ENCODE measurements around the gene TSPO2. TPM values are rescaled to one million over a fixed set of nuclear protein-coding genes. Genes with fewer than 3 reads are reported as not detected.
A peak's percentile ranks its signal among the peaks of the same experiment; 100 is the strongest.

TSPO2 gene
- total and polyA plus RNA-seq, 2 experiments from 2014 or later, result not detected

- H3K4me3 ChIP-seq, result peak overlapping the region; percentile 83
- peak; percentile 34 for TF ChIP-seq CTCF (IDR thresholded peaks at IDR 0.05; ENCODE audit: low read depth, low read length)
Observed at GRCh38 chr6:41073203-41073967, 31.1 kb downstream of the TSPO2 start.

DNA sequence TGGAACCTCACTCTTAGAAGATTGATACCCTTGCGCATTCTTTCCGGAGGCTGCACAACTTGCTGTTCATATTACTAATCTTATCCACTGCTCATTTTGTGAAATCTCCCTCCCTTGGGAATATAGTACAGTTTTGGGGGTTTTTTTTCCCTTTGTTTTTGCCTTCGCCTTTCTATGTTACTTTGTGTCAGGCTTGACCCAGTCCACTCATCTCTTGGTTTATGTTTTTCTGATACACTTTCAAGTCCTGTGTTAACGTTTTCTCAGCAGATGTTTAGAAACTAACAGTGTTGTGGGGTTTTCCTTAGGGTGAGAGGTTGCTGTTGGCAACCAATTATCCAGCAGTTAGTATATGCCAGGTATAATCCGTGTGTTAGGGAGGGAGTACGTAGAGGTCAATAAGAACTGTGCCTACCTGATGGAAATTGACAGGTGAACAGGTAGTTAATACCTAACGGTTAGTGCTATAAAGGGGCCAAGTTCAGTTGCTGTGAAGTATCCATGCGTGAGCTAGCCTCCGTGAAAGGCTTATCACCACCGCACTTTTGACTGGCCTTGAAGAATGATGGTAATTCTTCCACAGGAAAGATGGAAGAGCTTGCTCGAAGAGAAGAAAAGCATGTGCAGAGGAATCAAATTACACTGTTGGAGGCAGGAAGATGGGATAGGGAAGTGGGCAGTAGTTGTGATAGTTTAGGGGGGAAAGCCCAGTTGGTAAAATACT, 31.9 kb downstream of the TSPO2 start:
- H3K4me3 ChIP-seq, result peak overlapping the region; percentile 83
- H3K27me3 ChIP-seq, result no peaks in the 10 kb centered on the region
- H3K9me3 ChIP-seq (ENCODE audit: low read depth), result no peaks in the 10 kb centered on the region
- peaks cover 29% of the 10 kb centered on the region for H3K4me1 ChIP-seq (ENCODE audit: low read depth)
- DNase-seq (ENCODE audit: low read depth in 1 of 2, low spot score in 1 of 2), result peak; percentile 33 to 48
- H3K27ac ChIP-seq, result peak overlapping the region; percentile 99
- peaks cover 3% of the 10 kb centered on the region for H3K36me3 ChIP-seq
- TF ChIP-seq CTCF (IDR thresholded peaks at IDR 0.05; ENCODE audit: low read depth, low read length), result no peak

More at GRCh38 chr6:41073203-41073967, 31.1 kb downstream of the TSPO2 start:
- Histone ChIP-seq H3K27ac (peak overlapping the region; percentile 99), H3K9me3 (ENCODE audit: low read depth) (no peaks in the 10 kb centered on the region), H3K27me3 (no peaks in the 10 kb centered on the region), H3K4me1 (ENCODE audit: low read depth) (peaks cover 29% of the 10 kb centered on the region), H3K36me3 (no peaks in the 10 kb centered on the region)
- DNase-seq (ENCODE audit: low read depth in 1 of 2, low spot score in 1 of 2), result peak; percentile 88 to 93

DNA sequence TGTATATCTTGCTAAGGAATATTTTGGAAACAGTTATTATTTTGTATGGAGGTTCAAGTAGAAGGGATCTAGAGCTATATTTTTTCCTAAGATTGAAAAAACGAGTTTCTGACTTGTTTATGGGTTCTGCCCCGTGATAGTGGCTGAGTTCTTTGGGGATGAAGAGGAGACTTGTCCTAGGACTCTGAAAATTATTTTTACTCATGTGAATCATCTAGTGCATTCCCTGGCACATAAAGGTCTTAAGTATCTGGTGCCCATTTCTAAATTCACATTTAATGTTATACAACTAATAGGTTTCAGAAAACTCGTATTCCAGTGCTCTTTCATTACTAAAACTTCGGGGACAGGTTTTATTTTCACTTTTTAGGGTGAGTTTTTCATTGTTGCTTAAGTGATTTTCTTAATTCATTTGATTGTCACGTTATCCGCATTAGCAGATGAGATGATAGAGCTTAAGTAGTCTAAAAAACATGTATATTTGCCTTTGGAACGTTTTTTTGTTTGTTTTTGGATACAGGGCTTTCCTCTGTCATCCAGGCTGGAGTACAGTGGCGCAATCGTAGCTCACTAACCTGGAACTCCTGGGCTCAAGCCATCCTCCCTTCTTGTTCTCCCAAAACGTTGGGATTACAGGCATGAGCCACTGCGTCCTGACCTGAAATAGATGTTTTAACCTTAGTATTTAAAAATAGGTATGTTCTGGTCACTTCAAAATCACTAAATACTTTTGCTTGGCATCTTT, 32.6 kb downstream of the TSPO2 start:
- Histone ChIP-seq H3K27ac (peak overlapping the region; percentile 99), H3K36me3 (peaks cover 10% of the 10 kb centered on the region), H3K27me3 (no peaks in the 10 kb centered on the region), H3K9me3 (ENCODE audit: low read depth) (no peaks in the 10 kb centered on the region), H3K4me1 (ENCODE audit: low read depth) (peaks cover 29% of the 10 kb centered on the region), H3K4me3 (peak overlapping the region; percentile 83)
- DNase-seq (ENCODE audit: low read depth in 1 of 2, low spot score in 1 of 2), result peak in 1 of 2 donors; percentile 19
- no peak for TF ChIP-seq CTCF (IDR thresholded peaks at IDR 0.05; ENCODE audit: low read depth, low read length)

DNA sequence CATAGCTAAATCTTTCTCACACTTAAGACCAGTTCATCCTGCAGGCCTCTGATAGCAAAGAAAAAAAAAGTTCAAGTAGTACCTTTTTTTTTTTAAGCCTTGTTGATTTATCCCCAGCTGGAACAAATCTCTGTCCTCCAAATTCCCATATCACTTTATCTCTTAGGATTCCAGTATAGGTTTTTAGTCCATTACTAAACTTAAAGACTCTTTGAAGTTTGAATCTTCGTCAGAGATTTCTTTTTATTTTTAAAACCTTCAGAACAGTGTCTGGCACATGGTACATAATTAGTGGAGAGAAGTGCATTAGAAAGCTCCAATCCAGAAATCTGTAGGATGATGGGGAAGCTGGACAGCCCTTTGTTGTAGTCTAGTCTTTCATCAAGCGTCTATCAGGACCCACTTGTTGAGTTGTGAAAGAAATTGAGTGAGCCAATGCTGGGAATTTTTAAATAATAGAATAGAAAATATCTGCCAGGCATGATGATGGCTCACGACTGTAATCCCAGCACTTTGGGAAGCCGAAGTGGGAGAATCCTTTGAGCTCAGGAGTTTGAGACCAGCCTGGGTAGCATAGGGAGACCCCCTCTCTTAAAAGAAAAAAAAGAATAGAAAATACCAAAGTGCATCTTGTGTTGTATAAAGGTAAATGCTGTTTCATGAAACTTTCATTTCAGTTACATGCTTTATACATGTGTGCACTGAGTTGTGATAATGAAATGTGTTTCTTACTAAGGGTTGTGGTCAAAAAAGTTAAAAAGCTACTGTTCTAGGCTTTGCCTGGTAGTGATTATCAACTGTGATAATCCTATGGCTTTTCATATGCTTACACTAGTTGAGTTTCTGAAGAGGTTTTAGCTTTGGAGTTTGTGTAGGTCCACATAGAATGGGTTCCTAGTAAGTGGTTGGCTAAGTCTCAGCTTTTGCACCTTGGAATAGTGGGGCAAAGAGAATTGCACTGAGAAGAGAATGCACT, 33.7 kb downstream of the TSPO2 start:
- H3K27me3 ChIP-seq, result no peaks in the 10 kb centered on the region
- H3K4me3 ChIP-seq, result no peak overlapping the region
- no peaks in the 10 kb centered on the region for H3K9me3 ChIP-seq (ENCODE audit: low read depth)
- no peak for TF ChIP-seq CTCF (IDR thresholded peaks at IDR 0.05; ENCODE audit: low read depth, low read length)
- H3K4me1 ChIP-seq (ENCODE audit: low read depth), result peaks cover 28% of the 10 kb centered on the region
- H3K27ac ChIP-seq, result peak overlapping the region; percentile 99
- H3K36me3 ChIP-seq, result peaks cover 21% of the 10 kb centered on the region
- DNase-seq (ENCODE audit: low read depth in 1 of 2, low spot score in 1 of 2), result no peak
